GM12892 (cell line): Measurements from ENCODE around the gene MEI1.

ENCODE experiments used
- POLR2A ChIP-seq: IDR thresholded peaks from 2 replicates; pipeline ENCODE4 v1.6.1; 2011; ENCODE audit warnings: low read depth, low read length, control low read depth
- POLR2AphosphoS5 ChIP-seq: IDR thresholded peaks from 2 replicates; pipeline ENCODE4 v1.6.1; 2011; ENCODE audit warnings: low read depth, low read length, control low read depth
- TAF1 ChIP-seq: IDR thresholded peaks from 2 replicates; pipeline ENCODE4 v1.6.1; 2011; ENCODE audit warnings: low read depth, mild to moderate bottlenecking, control low read depth, low read length, borderline replicate concordance

DNA sequence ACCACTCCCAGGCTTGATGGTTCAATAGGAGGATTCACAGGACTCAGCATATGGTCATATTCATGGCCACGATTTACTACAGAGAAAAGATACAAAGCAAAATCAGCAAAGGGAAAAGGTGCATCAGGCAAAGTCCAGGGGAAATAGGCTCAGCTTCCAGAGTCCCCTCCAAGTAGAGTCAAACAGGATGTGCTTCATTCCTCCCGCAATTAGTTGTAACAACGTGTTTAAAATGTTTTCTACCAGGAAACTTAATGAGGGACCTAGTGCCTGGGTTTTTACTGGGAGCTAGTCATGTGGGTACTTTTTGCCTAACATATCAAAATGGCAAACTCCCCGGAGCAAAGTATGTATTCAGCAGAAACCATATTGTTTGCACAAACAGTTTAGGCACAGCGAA, 118.7 kb downstream of the MEI1 start:
- TF ChIP-seq TAF1 (no peak), POLR2A (no peak), POLR2AphosphoS5 (no peak)
